NCI-H1417 (cell line): ENCODE results near the gene ADIRF.
A peak's percentile ranks its signal among the peaks of the same experiment; 100 is the strongest.
"Not testable (repeated sequence)": the region's sequence is repeated elsewhere in the genome, so short reads cannot be mapped to it uniquely, and the experiment has no call there.

Experiments
- DNase-seq, 3 experiments: peaks; one replicate each; lab custom pipeline; 2025; lab: John Stamatoyannopoulos, UW

ADIRF gene

DNA sequence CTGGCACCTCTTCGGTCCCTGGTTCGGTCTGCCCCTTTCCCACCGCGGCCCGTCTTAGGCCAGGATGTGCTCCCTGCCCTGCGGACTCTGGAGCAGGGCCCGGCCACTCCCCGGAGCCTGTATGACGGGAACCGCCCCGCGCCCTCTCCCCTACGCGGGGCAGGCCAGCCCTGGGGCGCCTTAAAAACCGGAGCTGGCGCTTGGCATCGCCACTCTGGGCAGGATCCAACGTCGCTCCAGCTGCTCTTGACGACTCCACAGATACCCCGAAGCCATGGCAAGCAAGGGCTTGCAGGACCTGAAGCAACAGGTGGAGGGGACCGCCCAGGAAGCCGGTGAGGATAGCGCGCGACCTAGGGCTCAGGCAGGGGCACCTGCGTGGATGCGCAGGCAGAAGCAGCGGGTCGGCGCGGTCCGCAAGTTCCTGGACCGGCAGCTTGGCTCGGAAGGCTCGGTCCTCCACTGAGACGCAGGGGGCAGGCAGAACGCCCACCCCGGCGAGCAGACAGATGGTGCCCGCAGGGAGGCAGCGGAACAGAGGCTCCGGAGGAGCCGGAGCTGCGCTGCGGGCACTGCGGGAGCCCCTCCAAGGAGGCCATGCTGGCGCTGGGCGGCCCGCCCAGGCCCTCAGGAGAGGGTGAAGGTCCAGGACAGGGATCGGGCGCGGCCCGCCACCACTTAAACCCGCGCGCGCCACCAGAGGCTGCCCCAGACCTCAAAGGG is at the start of gene ADIRF:
Gene ADIRF (plus strand): TSS at position 212 of the 723 bp plus-strand sequence. CDS start 63 bp downstream, at position 275.
- peak in 2 of 3 experiments; percentile 51 to 64 for DNase-seq

DNA sequence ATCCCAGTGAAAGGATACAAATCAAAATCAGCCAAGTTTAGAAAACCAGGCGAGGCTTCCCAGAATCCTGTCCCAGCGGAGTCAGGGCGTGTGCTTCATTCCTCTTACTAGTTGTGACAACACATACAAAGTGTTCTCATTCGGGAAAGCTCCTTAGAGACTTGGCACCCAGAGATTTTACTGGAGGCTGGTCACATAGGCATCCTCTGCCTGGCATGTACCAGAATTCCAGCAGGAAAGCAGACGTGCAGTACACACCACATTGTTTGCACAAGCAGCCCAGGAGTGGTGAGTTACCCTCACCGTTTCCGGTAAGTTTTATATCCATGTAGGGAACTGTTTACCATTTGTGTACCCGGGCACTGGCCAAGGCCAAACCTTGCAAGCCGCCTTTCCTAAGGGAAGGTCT is 45.7 kb upstream of the ADIRF start:
- no peak for DNase-seq

DNA sequence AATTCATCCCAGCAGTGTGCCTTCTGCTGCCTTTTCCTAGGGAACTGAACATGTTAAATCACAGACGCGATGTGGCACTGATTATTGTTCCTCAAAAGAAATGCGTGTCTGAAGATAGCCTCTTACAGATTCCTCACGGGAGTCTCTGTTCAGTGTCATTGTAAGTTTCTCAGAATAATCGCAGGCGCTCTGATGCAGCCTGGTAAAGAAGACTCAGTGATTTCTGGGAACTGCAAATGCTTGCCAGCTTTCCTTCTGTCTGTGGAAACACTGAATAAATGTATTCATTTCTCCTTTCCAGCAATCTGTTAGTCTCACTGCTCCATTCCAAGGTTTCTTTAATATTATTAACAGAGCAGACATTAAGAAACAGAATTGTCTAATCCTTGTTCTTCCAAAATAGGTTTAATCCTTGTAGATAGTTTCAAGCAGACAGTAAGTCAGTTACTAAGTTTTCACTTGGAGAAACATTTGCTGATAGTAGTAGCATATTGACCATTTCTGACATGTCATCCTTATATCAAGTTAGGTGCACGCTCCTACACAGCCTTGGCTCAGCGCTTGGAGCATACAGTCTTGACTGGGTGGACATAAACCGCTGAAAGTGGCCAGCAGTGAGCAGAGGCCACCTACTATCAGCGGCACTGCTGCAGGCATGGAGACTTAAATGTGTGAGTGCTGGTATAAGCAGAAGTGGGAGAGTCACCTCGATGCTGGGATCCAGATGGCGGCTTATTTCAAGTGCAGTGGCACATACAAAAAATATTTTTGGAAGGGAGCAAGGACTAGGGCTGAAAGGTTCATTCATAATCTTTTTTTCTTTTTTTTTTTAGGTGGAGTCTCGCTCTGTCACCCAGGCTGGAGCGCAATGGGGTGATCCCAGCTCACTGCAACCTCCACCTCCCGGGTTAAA is 38.6 kb upstream of the ADIRF start:
- no peak for DNase-seq

DNA sequence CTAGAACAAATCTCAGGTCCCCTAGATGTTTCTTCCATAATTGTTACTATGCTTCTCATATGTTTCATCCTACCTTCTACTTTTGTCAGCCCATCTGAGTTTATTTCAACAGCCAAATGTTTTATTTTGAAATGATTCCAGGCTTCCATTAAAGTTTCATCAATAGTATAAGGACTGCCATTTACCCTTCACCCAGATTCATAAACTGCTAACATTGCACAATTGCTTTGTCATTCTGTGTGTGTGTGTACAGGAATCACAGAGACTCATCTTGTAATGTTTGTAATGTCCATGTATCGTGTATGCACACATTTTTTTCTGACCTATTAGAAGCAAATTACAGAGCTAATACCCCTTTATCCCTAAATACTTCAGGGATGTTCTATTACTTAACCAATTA is 36.4 kb upstream of the ADIRF start:
- no peak for DNase-seq

DNA sequence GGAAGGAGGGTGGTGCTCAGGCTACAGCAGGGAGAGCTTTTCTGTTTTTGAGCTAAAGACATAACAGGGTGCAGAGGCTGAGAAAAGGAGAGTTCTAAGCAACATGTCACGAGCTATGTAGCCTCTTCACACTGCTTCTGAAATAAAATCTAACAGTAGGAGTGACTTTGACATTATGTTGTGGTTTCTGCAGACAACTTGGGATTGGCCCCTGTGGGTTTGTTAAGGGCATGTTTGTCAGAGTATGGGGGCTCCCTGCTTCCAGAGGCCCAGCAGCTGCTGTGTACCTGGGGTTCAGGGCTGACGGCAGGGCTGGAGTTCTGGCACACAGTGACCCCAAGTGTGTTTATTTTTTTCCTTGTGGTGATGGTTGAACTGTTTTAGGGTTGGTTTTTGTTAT is 35.6 kb upstream of the ADIRF start:
- no peak for DNase-seq

DNA sequence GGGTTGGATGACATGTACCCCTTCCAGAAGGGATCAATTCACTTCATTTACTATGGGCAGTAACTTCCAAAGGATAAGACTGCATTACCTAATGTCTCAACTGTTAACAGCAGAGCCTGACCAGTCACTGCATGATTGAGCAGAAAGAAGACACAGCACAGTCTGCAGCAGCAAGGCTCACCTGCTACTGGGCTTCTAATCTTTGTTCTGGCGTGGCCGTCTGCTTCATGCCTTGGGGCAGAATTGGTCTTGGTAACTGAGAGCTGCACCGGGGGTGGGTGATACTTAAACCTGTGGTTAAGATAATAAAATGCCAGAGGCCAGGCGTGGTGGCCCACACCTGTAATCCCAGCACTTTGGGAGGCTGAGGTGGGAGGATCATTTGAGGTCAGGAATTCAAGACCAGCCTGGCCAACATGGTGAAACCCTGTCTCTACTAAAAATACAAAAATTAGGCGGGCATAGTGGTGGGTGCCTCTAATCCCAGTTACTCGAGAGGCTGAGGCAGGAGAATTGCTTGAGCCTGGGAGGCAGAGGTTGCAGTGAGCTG is 34.0 kb upstream of the ADIRF start:
- DNase-seq = peak in 1 of 3 experiments; percentile 1

DNA sequence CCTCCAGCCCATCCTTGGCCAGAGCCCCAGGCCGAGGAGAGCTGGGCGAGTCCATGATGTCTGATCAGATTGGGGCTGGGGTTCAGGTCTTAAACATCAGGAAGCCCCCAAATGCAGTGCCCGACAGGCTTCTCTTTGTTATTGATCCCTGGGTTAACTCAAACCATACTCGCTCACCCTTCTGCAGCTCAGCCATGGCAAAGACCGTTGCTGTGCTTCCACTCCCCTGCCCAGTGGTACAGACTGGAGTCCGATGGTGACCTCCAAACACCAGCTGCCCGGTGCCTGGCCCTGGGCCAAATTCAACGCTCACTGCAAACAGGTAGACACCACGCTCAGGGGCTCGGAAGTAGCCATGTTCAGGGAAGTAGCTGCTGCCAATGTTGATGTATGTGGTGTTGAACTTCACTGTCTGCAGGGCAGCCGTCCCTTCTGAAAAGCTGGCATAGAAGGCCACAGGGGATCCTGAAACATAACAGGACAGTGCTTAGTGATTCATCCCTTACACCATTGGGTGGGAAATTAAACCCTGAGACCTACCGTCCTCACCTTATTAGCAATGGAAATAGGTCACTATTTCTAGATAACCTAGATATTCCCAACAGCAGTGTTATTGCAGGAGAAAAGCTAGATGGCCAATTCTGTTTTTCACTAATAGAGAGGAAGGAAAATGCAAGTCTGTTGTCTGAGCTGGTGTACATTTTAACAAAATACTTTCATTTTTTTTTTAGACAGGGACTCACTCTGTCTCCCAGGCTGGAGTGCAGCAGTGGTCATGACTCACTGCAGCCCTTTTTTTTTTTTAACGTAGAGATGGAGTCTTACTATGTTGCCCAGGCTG is 31.4 kb upstream of the ADIRF start:
- DNase-seq = peak in 1 of 3 experiments; percentile 6

DNA sequence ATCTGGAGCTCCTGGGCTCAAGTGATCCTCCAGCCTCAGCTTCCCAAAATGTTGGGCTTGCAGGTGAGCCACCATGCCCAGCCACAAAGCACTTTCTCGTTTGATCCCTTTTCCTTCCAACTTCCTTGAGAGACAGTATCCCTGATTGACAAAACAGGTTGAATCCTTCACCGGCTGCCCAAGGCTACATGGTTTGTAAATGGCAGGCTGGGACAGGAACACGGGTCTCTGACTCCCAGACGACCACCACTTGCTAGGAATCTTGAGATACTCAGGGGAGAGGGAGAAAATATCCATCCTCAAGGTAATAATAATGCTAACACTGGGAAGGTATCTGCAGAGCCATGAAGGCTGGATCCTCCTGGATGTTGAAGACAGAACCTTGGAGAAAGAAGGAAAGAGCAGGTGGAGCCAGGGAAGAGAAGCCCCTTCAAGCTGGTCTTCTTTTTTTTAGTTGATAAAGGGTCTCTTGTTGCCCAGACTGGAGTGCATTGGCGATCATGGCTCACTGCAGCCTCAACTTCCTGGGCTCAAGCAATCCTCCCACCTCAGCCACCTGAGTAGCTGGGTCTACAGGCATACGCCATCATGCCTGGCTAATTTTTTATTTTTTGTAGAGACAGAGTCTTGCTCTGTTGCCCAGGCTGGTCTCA is 30.7 kb upstream of the ADIRF start:
- DNase-seq = no peak

DNA sequence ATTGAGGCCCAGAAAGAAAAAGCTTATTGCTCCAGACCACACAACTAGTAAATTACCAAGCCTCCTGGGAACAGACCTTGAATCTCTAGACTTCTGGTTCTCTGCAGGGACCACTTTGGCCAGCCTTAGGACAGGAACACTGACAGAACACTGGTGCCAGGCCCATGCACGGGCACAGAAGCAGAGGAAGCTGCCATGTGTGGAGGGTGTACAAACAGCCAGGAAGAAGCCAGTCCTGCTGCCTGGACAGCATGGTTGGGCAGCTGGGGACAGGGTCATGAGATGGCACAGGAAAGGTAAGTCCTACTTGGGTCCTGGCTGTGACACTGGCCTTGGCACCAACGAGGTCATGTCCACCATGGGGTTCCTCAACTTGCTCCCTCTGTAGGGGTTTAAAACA is 30.0 kb upstream of the ADIRF start:
- no peak for DNase-seq

DNA sequence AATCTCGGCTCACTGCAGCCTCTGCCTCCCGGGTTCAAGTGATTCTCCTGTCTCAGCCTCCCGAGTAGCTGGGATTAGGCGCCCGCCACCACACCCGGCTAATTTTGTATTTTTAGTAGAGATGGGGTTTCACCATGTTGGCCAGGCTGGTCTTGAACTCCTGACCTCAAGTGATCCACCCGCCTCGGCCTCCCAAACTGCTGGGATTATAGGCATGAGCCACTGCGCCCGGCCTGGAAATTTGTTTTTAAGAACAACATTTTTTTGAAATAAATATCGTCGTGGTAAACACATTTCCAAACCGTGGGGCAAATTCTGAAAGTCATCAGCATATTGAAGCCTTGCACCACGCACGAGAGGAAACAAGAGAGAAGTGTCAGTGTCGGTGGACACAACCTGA is 28.2 kb upstream of the ADIRF start:
- DNase-seq = not testable (repeated sequence)

DNA sequence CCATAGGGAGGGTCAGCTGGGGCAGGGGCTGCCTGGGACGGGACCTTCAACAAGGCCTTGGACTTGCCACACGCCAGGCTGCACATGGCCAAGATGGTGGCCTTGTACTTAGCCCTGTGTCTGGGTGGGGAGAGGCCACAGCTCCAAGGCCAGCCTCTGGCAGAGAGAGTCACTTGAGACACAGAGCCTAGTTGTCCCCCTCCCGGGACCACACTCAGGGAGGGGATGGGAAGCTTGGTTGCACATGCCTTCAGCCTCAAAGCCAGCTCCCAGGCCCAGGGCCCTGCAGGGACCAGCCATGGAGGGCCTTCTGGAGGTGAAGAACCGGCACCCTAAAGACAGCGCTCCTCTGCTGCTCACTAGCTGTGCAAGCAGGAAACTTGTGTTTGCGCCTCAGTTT is 27.6 kb upstream of the ADIRF start:
- DNase-seq = no peak

DNA sequence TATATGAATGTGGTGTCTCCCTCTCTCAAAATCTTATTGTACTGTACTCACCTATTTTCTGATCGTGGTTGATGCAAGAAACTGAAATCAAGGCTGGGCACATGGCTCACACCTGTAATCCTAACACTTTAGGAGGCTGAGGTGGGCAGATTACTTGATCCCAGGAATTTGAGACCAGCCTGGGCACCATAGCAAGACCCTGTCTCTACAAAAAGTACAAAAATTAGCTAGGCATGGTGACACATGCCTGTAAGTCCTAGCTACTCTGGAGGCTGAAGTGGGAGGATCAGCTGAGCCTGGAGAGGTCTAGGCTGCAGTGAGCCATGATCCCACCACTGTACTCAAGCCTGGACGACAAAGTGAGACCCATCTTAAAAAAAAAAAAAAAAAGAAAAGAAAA is 26.9 kb upstream of the ADIRF start:
- no peak for DNase-seq

DNA sequence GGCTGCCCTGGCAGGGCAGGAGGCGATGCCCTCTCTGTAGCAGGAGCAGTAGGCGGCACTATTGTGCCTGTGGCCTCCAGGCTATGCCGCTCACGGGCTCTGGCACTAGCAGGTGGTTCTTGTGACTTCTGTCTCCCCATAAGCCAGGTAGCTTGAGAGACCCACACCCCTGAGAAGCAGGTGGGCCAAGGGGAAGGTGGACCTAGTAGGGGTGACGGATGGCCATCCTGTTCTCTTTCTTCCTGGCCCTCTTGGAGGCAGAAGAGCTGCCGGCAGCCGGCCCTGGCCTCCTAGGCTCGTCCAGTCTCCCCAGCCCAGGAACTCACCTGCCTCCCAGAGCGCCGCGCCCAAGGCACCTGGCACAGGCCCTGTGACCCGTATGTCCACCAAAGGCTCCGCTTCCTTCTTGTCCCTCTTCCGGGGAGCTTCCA is 26.3 kb upstream of the ADIRF start:
- DNase-seq = no peak

DNA sequence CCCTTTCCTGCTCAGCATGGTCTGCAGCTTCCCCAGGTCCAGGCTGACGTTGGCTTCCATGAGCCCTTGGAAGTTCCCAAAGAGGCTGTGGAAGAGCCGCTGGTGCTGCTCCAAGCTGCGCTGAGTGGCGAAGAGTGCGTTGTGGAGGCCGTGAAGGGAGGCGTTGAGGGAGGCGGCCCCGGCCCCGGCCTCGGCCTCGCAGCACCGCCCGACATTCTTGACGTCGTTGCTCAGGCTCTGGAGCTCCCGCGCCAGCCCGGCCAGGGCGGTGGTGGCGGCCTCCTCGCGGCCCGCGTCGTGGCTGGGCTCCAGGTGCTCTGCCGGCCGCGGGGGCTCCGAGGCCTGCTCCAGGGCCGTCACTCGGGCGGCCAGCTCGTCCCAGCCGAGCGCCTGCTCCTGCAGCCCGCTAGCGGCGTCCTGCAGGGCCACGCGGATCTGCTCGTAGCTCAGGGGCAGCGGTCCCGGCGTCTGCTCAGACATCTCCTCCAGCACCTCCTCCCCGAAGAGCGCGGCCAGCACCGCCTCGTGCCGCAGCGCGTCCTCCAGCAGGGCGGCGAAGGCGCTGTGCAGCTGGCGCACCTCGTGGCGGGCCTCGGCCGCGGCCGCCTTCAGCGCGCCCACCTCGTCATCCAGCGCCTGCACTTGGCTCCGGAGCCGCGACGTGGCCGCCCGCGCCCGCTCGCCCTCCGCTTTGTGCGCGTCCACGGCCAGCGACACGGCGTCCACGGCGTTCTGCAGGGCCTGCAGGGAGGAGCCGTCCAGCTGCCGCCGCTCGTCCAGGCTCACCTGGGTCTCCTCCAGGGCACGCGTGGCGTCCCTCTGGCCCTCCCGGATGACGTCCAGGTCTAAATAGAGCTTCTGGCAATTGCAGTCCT is 25.6 kb upstream of the ADIRF start:
- no peak for DNase-seq

DNA sequence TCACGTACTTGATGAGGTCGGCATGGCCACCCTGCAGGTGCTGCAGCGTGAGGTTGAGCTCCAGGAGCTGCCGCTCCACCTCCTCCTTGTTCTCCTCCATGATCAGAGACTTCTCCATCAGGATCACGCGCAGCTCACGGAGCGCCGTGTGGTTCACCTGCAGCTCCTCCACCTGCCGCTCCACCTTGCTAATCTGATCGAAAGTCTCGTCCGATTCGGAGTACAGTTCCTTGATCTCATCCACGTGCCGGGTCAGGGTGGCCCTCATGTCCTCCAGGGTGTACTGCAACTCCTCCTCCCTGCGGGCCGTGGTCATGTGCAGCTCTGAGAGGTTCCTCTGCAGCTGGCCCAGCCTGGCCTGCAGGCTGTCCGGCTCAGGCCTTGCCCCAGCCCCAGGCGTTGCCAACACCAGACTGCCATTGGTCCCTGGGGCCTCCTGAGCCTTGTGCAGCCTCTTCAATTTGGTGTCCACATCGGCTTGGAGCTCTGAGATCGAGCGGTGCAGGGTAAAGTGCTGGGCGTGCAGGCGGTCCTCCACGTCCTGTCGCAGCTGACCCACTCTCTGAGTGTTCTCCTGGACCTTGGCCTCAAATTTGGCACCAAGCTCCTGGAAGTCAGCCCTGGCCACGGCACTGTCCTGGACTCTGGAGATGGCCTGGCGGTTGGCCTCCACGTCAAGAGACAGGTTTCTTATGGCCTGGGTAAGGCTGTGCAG is 24.8 kb upstream of the ADIRF start:
- DNase-seq = no peak

DNA sequence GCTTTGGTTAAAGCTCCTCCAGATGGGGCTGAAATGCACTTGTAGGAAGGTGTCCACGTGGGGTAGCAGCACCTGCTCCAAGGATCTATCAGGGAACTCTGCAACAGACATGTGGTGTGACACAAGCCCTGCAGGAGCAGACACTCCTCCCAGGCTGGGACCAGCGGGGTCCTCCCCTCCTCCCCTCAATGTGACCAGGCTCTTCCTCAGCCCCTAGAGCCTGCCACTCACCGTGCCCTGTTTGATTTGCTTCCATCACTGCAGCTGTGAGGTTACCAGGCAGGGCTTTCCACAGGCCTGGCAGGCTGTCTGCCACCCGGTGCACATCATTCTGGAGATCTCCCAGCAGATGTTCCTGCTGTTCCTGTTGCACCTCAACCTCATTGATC is 24.3 kb upstream of the ADIRF start:
- no peak for DNase-seq

DNA sequence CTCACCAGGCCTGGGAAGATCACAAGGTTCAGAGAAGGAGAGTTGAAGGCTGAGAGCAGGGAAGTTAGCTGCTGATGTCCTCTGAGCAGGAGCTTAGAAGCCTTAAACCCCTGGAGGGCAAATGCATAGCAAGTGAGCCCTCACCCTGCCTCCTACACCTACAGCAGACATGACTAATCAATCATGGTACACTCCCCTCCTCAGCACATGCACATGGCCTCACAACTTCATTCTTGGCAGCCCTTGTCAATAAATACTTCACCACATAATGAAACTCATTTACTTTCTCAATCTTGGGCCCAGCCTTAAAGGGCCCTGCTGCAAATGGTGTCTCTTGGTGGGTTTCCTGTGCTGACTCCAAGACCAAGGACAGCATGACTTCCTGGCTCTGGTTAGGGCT is 23.8 kb upstream of the ADIRF start:
- DNase-seq = no peak

DNA sequence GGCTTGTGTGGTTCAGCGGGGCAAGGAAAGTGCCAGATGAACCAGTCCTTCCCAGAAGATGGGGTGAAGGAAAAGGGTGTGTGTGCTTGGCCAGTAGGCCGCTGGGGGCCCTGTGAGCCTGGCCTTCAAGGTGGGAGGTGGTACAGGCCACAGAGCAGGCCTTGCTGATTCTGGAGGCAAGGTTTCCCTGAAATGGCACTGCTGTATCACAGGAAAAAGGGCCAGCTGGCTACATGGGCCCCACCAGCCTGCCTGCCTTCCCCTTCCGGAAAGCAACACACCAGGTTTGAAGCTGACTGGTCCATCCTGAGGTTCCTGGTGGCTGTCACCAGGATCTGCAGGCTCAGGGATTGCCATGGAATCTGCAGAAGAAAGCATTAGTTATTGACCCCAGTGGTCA is 23.4 kb upstream of the ADIRF start:
- no peak for DNase-seq

DNA sequence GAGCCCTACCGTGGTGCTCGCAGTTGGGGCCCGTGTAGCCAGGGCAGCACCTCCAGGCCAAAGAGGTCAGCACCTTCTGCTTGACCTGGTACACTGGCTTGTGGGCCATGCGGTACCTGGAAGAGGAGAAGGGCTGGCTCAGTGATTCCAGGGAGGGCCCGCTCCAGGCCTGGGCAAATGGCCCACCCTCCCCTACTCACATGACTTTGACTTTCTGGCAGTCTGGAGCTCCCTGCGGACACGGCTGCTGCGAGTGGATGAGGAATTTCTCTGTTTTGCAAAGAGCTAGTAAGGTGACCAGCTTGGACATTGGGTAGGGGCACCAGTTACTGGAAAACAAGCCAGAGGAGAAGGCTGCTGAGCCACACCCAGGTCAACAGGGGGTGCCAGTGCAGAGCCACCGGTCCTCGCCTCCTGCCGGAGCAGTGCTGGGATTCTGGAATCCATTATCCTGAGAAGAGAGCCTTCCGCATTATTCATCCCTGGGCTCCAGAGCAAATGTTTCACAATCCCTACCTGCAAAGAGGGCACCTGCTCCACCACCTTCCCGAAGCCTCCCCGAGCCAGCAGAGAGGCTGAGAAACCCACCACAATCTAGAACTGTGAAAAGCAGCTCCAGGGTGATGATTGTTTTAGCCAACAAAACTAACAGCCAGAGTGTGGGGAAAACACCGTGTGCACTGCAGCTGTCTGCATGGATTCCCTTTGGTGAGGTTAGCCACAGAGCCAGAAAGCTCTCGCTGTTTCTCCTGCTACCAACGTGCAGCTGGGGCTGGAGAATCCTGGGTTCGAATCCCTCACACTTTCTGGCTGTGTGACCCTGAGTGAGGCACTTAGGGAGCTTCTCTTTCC is 22.7 kb upstream of the ADIRF start:
- no peak for DNase-seq
